Type B pancreatic cell (in vitro differentiated cells): ENCODE data around the gene MYH16. TPM values are rescaled to one million over a fixed set of nuclear protein-coding genes. Genes with fewer than 3 reads are reported as not detected.
"Not testable (repeated sequence)": the region's sequence is repeated elsewhere in the genome, so short reads cannot be mapped to it uniquely, and the experiment has no call there.

Source experiments
- DNase-seq: peaks from one replicate; pipeline ENCODE4 v3.0.0; 2021; ENCODE audit warnings: mixed read lengths; ENCODE audit not compliant: unreplicated experiment; ENCODE audit errors: extremely low spot score
- H3K27ac Mint-ChIP-seq: 2 replicates; pipeline ENCODE4 v1.8.0; 2021; ENCODE audit warnings: mild to moderate bottlenecking, mixed read lengths
- H3K27me3 Mint-ChIP-seq: 2 replicates; pipeline ENCODE4 v1.8.0; 2021; ENCODE audit warnings: mixed read lengths
- H3K36me3 Mint-ChIP-seq: 2 replicates; pipeline ENCODE4 v1.8.0; 2021; ENCODE audit warnings: mixed read lengths
- H3K4me1 Mint-ChIP-seq: one replicate; pipeline ENCODE4 v1.8.0; 2021; ENCODE audit warnings: mixed read lengths; ENCODE audit not compliant: unreplicated experiment
- H3K4me3 Mint-ChIP-seq: 2 replicates; pipeline ENCODE4 v1.8.0; 2021; ENCODE audit warnings: mild to moderate bottlenecking, mixed read lengths
- H3K9me3 Mint-ChIP-seq: 2 replicates; pipeline ENCODE4 v1.8.0; 2021; ENCODE audit warnings: mixed read lengths
- CTCF ChIP-seq: fragments of 200-600 bp; sonication (generic); conservative IDR thresholded peaks from 2 replicates; pipeline ENCODE4 v1.5.0; 2021; ENCODE audit warnings: antibody characterized with exemption, mild to moderate bottlenecking
- total RNA-seq: library from RNA; stranded (reverse); gene quantifications from 2 replicates; pipeline ENCODE4 v1.2.1, GENCODE V29; 2021; ENCODE audit warnings: low replicate concordance

MYH16 gene
- total RNA-seq, 1 donor from 2014 or later: not detected

- Mint-ChIP-seq H3K36me3 (no peaks in the 10 kb centered on the region), H3K4me3 (no peak overlapping the region)
- no peak for DNase-seq
These were observed 47.7 kb downstream of the MYH16 start for GRCh38 chr7:99320371-99320770.

GRCh38 chr7:99322659-99323058 lies 50.0 kb downstream of the MYH16 start:
- not testable (repeated sequence) for H3K4me3 Mint-ChIP-seq, H3K36me3 Mint-ChIP-seq, DNase-seq, H3K27ac Mint-ChIP-seq, H3K9me3 Mint-ChIP-seq, H3K27me3 Mint-ChIP-seq
- peaks cover 11% of the 10 kb centered on the region for H3K4me1 Mint-ChIP-seq

More at GRCh38 chr7:99320371-99320770, 47.7 kb downstream of the MYH16 start:
- no peaks in the 10 kb centered on the region for H3K27me3 Mint-ChIP-seq
- TF ChIP-seq CTCF: no peak
- no peak overlapping the region for H3K27ac Mint-ChIP-seq
- no peaks in the 10 kb centered on the region for H3K9me3 Mint-ChIP-seq
- no peaks in the 10 kb centered on the region for H3K4me1 Mint-ChIP-seq

- DNase-seq: no peak
- H3K9me3 Mint-ChIP-seq: no peaks in the 10 kb centered on the region
- peaks cover 16% of the 10 kb centered on the region for H3K4me1 Mint-ChIP-seq
- H3K36me3 Mint-ChIP-seq: no peaks in the 10 kb centered on the region
- no peak for TF ChIP-seq CTCF
- peak overlapping the region; percentile 92 for H3K4me3 Mint-ChIP-seq
- no peaks in the 10 kb centered on the region for H3K27me3 Mint-ChIP-seq
- no peak overlapping the region for H3K27ac Mint-ChIP-seq
These were observed 51.9 kb downstream of the MYH16 start for GRCh38 chr7:99324559-99324958.

- Mint-ChIP-seq H3K27ac (no peak overlapping the region), H3K4me1 (peaks cover 21% of the 10 kb centered on the region), H3K27me3 (no peaks in the 10 kb centered on the region), H3K4me3 (peak overlapping the region; percentile 92), H3K9me3 (no peaks in the 10 kb centered on the region), H3K36me3 (no peaks in the 10 kb centered on the region)
- no peak for DNase-seq
- TF ChIP-seq CTCF: no peak
These were observed 52.4 kb downstream of the MYH16 start for GRCh38 chr7:99325001-99325493.

- Mint-ChIP-seq H3K4me3 (peak within 1 kb of the TSS; percentile 92), H3K27me3 (no peaks in the 10 kb centered on the region), H3K4me1 (peaks cover 29% of the 10 kb centered on the region)
These were observed 53.2 kb downstream of the MYH16 start, which contains the start of gene ARPC1A for GRCh38 chr7:99325592-99326407. Gene ARPC1A (plus strand): TSS chr7:99325898. CDS start chr7:99333354, 7,456 bp downstream.

More at GRCh38 chr7:99325592-99326407, 53.2 kb downstream of the MYH16 start, which contains the start of gene ARPC1A:
- H3K36me3 Mint-ChIP-seq: peaks cover 3% of the 10 kb centered on the region
- peak; percentile 95 for DNase-seq
- H3K27ac Mint-ChIP-seq: peak within 1 kb of the TSS; percentile 90
- no peaks in the 10 kb centered on the region for H3K9me3 Mint-ChIP-seq
- TF ChIP-seq CTCF: peak; percentile 54
